Kidney (tissue), 2 donors: ENCODE measurements around the gene EDC3. TPM values are rescaled to one million over a fixed set of nuclear protein-coding genes. Genes with fewer than 3 reads are reported as not detected.

Experiments used
- polyA plus RNA-seq: library from polyadenylated mRNA; stranded (reverse); fragments of 350-450 nt; fragmentation: Illumina TruSeq; extraction: RNeasy Lipid Tissue Mini Kit (QIAGEN cat#74804); gene quantifications from one replicate; pipeline ENCODE4 v1.2.3, GENCODE V29; 2014; ENCODE audit warnings: low read depth, low replicate concordance; ENCODE audit not compliant: insufficient read depth
- total RNA-seq: library from RNA; stranded (reverse); fragmentation: NEBNext Ultra II Directional; extraction: Animal tissue kit (Norgen Biotek cat#: 25700); gene quantifications from one replicate; pipeline ENCODE4 v1.2.1, GENCODE V29; 2021
- donor health status: DM: yes; HTN: yes; CAD: no.

Gene EDC3
- total and polyA plus RNA-seq, 2 donors from 2014 or later = 11.5 to 27.7 TPM

Other genes starting within 250 kb of the EDC3 start
- 32.9 TPM for gene UBL7, start 234.9 kb downstream of the EDC3 start, total RNA-seq
- 75.8 TPM for gene UBL7, start 234.9 kb downstream of the EDC3 start, polyA plus RNA-seq
- gene ARID3B, start 154.8 kb downstream of the EDC3 start, total RNA-seq = 6.2 TPM
- gene ARID3B, start 154.8 kb downstream of the EDC3 start, polyA plus RNA-seq = 2.3 TPM
- gene CLK3, start 80.2 kb downstream of the EDC3 start, total RNA-seq = 66.3 TPM
- gene CLK3, start 80.2 kb downstream of the EDC3 start, polyA plus RNA-seq = 54.1 TPM
- gene CYP1A1, start 29.5 kb upstream of the EDC3 start, total RNA-seq = 0.13 TPM
- gene CYP1A1, start 29.5 kb upstream of the EDC3 start, polyA plus RNA-seq = 0.26 TPM
- not detected for gene CYP1A2, start 52.8 kb upstream of the EDC3 start, total RNA-seq
- not detected for gene CYP1A2, start 52.8 kb upstream of the EDC3 start, polyA plus RNA-seq
- gene CSK, start 86.1 kb upstream of the EDC3 start, total RNA-seq = 58.8 TPM
- gene CSK, start 86.1 kb upstream of the EDC3 start, polyA plus RNA-seq = 18.9 TPM
- not detected for gene LMAN1L, start 116.8 kb upstream of the EDC3 start, total RNA-seq
- gene LMAN1L, start 116.8 kb upstream of the EDC3 start, polyA plus RNA-seq = not detected
- not detected for gene CPLX3, start 130.6 kb upstream of the EDC3 start, total RNA-seq
- gene CPLX3, start 130.6 kb upstream of the EDC3 start, polyA plus RNA-seq = not detected
- gene ULK3, start 147.1 kb upstream of the EDC3 start, total RNA-seq = 36.1 TPM
- 34.5 TPM for gene ULK3, start 147.1 kb upstream of the EDC3 start, polyA plus RNA-seq
- 102 TPM for gene SCAMP2, start 177.3 kb upstream of the EDC3 start, total RNA-seq
- 87.9 TPM for gene SCAMP2, start 177.3 kb upstream of the EDC3 start, polyA plus RNA-seq
- gene MPI, start 194.0 kb upstream of the EDC3 start, total RNA-seq = 33.7 TPM
- gene MPI, start 194.0 kb upstream of the EDC3 start, polyA plus RNA-seq = 52.0 TPM
- gene FAM219B, start 210.8 kb upstream of the EDC3 start, total RNA-seq = 76.5 TPM
- 41.7 TPM for gene FAM219B, start 210.8 kb upstream of the EDC3 start, polyA plus RNA-seq
- 150 TPM for gene COX5A, start 242.0 kb upstream of the EDC3 start, total RNA-seq
- 701 TPM for gene COX5A, start 242.0 kb upstream of the EDC3 start, polyA plus RNA-seq